ENCODE data around the gene CXCL8. TPM values are rescaled to one million over a fixed set of nuclear protein-coding genes. Genes with fewer than 3 reads are reported as not detected.

The CXCL8 gene
- total and polyA plus RNA-seq, 3 donors from 2014 or later = 0.66 TPM; not detected in 2

DNA sequence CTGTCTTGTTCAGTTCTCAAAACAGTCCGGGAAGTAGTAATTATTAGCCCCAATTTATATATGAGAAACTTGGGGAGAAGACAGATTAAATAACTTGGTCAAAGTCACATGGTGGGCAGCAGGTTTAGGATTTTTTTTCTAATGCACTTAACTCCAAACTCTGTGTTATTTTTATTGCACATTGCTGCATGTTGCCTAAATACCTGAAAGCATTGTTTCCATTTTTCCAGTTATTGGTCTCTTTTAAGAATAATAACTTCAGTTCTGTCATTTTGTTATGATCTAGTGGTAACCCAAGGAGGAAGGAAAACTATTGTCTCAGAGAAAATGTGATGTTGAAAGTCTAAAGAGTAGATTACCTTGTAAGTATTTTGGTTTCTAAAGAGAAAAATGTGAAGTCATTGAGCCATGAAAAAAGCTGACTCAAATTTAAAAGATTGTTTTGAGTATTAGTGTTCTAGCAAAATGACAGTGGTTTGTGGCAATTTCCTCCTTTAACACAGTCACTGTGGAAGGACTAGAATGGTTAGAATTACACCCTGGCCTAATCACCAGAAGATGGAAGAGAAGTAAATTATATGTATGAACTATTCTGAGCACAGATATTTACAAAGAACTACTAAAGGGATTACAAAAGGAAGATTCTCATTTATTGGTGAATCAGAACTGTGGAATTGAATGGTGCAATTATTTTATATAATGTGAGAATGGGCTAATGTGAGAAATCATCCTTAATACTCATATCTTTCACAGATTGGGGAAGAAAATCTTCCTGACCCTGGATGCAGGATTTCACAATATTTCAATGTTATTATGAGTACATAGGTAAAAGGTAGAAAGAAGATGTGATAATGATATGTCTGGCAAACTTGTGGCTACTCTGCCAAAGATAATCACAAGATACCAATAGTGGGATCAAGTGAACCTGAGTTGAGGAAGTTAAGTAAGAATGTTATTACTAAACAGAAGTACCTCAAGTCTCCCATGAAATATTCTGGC, 21.7 kb upstream of the CXCL8 start:
- TF ChIP-seq POLR2A (IDR thresholded peaks at IDR 0.05) = no peak
- TF ChIP-seq, protein P1, sequence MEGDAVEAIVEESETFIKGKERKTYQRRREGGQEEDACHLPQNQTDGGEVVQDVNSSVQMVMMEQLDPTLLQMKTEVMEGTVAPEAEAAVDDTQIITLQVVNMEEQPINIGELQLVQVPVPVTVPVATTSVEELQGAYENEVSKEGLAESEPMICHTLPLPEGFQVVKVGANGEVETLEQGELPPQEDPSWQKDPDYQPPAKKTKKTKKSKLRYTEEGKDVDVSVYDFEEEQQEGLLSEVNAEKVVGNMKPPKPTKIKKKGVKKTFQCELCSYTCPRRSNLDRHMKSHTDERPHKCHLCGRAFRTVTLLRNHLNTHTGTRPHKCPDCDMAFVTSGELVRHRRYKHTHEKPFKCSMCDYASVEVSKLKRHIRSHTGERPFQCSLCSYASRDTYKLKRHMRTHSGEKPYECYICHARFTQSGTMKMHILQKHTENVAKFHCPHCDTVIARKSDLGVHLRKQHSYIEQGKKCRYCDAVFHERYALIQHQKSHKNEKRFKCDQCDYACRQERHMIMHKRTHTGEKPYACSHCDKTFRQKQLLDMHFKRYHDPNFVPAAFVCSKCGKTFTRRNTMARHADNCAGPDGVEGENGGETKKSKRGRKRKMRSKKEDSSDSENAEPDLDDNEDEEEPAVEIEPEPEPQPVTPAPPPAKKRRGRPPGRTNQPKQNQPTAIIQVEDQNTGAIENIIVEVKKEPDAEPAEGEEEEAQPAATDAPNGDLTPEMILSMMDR (IDR thresholded peaks at IDR 0.05) = no peak
- no peak overlapping the region for H3K4me3 ChIP-seq
- intact Hi-C loops (cut with DNase I; ENCODE audit: low total_unique reads) = no loop called here
- no peaks in the 10 kb centered on the region for H3K9me3 ChIP-seq
- no peaks in the 10 kb centered on the region for H3K27me3 ChIP-seq
- H3K36me3 ChIP-seq (ENCODE audit: low read depth, missing control alignments) = no peaks in the 10 kb centered on the region
- no peak overlapping the region for H3K27ac ChIP-seq
- 95 to 96% methylated on average over 1 of the region's 1 CpG for WGBS, 2 donors
- DNase-seq = no peak
- H3K4me1 ChIP-seq = no peaks in the 10 kb centered on the region

DNA sequence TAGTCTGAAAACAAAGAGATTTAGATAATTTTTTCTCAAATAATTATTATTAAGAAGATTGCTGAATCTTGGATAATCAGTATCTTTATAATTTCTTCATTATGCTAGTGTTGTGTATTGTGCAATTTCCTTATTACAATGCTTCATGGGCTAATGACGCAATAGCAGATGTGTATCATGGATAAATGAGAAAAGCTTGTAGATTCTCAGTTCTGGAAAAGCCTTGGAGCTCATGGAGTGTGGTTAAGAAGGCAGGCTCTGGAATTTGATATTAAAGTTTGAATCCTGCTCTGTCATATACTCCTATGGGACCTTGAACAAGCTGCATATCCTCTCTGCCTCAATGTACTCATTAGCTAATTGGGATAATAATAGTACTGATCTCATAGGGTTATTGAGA, 18.9 kb upstream of the CXCL8 start:
- Histone ChIP-seq H3K9me3 (no peaks in the 10 kb centered on the region), H3K4me1 (no peaks in the 10 kb centered on the region), H3K27ac (no peak overlapping the region), H3K27me3 (no peaks in the 10 kb centered on the region), H3K4me3 (no peak overlapping the region), H3K36me3 (ENCODE audit: low read depth, missing control alignments) (no peaks in the 10 kb centered on the region)
- DNase-seq = no peak
- intact Hi-C loops (cut with DNase I; ENCODE audit: low total_unique reads) = no loop called here
- 88 to 89% methylated on average over 1 of the region's 1 CpG for WGBS, 2 donors
- no peak for TF ChIP-seq POLR2A (IDR thresholded peaks at IDR 0.05)
- TF ChIP-seq, protein P1 (IDR thresholded peaks at IDR 0.05) = no peak

DNA sequence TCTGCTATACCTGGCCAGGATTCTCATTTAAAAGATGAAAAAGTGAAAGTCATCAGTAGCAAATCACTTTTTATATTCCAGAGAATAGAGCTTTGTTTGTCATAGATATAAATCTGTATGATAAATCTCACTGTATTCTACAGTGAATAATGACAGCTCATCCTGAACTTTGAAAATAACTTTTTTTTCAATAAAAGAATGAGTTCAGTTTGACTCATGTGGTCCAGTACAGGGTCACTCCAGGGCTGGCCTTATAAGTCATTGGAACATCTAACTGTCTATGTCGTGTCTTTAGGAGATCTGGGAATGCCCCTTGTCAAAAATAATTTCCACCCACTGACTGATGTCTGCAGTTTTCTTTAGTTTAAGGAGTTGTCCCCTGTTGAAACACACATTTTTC, 18.5 kb upstream of the CXCL8 start:
- Histone ChIP-seq H3K27ac (no peak overlapping the region), H3K36me3 (ENCODE audit: low read depth, missing control alignments) (no peaks in the 10 kb centered on the region), H3K4me1 (no peaks in the 10 kb centered on the region), H3K9me3 (no peaks in the 10 kb centered on the region), H3K27me3 (no peaks in the 10 kb centered on the region), H3K4me3 (no peak overlapping the region)
- intact Hi-C loops (cut with DNase I; ENCODE audit: low total_unique reads) = no loop called here
- WGBS, 2 donors = 60 to 77% methylated on average over 1 of the region's 1 CpG
- TF ChIP-seq, protein P1 (IDR thresholded peaks at IDR 0.05) = no peak
- no peak for TF ChIP-seq POLR2A (IDR thresholded peaks at IDR 0.05)
- DNase-seq = no peak

DNA sequence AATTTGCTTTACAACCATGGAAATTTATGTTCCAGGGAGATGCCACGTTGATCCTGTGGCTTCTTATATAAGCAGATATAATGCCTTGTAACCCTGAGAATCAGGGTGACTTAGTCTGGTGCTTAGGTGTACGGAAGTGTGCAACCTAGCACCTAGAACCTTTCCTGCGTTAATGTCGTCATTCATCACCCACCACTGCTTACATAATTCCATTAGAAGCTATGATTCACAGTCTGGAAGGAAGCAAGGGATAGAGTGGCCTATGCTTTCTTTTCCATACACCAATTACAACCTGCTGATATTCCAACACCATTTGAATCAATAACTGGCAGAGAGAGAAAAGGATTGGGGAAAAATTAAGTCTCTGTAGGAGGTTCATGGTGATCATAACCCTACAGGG, 17.3 kb upstream of the CXCL8 start:
- TF ChIP-seq, protein P1 (IDR thresholded peaks at IDR 0.05) = no peak
- no peak for TF ChIP-seq POLR2A (IDR thresholded peaks at IDR 0.05)
- Histone ChIP-seq H3K4me1 (no peaks in the 10 kb centered on the region), H3K9me3 (no peaks in the 10 kb centered on the region), H3K27me3 (no peaks in the 10 kb centered on the region), H3K36me3 (ENCODE audit: low read depth, missing control alignments) (no peaks in the 10 kb centered on the region), H3K4me3 (no peak overlapping the region), H3K27ac (no peak overlapping the region)
- 86 to 90% methylated on average over 4 of the region's 4 CpGs for WGBS, 2 donors
- no peak for DNase-seq
- intact Hi-C loops (cut with DNase I; ENCODE audit: low total_unique reads) = no loop called here
